Hepatocyte (in vitro differentiated cells): Measurements from ENCODE around the gene GMCL1. TPM values are rescaled to one million over a fixed set of nuclear protein-coding genes. Genes with fewer than 3 reads are reported as not detected.

Experiments
- DNase-seq: peaks from one replicate; pipeline ENCODE4 v3.0.0-alpha.2; 2016; ENCODE audit warnings: low spot score
- H2AFZ ChIP-seq: fragments of 200-600 bp; sonication (generic); 2 replicates; pipeline ENCODE4 v1.6.0; 2016; ENCODE audit warnings: antibody characterized with exemption, mild to moderate bottlenecking
- H3K27ac ChIP-seq: fragments of 200-600 bp; sonication (generic); 2 replicates; pipeline ENCODE4 v1.5.1; 2016; ENCODE audit warnings: mild to moderate bottlenecking
- H3K27me3 ChIP-seq: fragments of 200-600 bp; sonication (generic); 2 replicates; pipeline ENCODE4 v1.6.1; 2016
- H3K36me3 ChIP-seq: fragments of 200-600 bp; sonication (generic); replicated peaks from 2 replicates; pipeline ENCODE4 v1.5.1; 2016; ENCODE audit warnings: low read depth; ENCODE audit not compliant: insufficient read depth
- H3K4me1 ChIP-seq: fragments of 200-600 bp; sonication (generic); 2 replicates; pipeline ENCODE4 v1.5.1; 2016; ENCODE audit warnings: mild to moderate bottlenecking, moderate library complexity; ENCODE audit not compliant: insufficient read depth
- H3K4me2 ChIP-seq: fragments of 200-600 bp; sonication (generic); 2 replicates; pipeline ENCODE4 v1.6.0; 2016
- H3K4me3 ChIP-seq: fragments of 200-600 bp; sonication (generic); 2 replicates; pipeline ENCODE4 v1.5.1; 2016; ENCODE audit warnings: mild to moderate bottlenecking
- H3K79me2 ChIP-seq: fragments of 200-600 bp; sonication (generic); 2 replicates; pipeline ENCODE4 v1.6.0; 2017; ENCODE audit warnings: mild to moderate bottlenecking
- H3K9me2 ChIP-seq: fragments of 200-600 bp; sonication (generic); replicated peaks from 2 replicates; pipeline ENCODE4 v1.6.0; 2017; ENCODE audit warnings: mild to moderate bottlenecking; ENCODE audit not compliant: insufficient read depth
- H3K9me3 ChIP-seq: fragments of 200-600 bp; sonication (generic); 2 replicates; pipeline ENCODE4 v1.5.1; 2016; ENCODE audit warnings: low read depth, mild to moderate bottlenecking
- H4K20me1 ChIP-seq: fragments of 200-600 bp; sonication (generic); 2 replicates; pipeline ENCODE4 v1.6.0; 2016; ENCODE audit warnings: mild to moderate bottlenecking; ENCODE audit not compliant: insufficient read depth, poor library complexity, severe bottlenecking
- CTCF ChIP-seq: fragments of 200-600 bp; sonication (generic); IDR thresholded peaks from 2 replicates; pipeline ENCODE4 v1.5.1; 2016; ENCODE audit warnings: antibody characterized with exemption, mild to moderate bottlenecking; ENCODE audit not compliant: poor library complexity
- EZH2 ChIP-seq: fragments of 200-600 bp; sonication (generic); IDR thresholded peaks from 2 replicates; pipeline ENCODE4 v1.6.1; 2016; ENCODE audit warnings: antibody characterized with exemption, mild to moderate bottlenecking, borderline replicate concordance
- EZH2phosphoT487 ChIP-seq: fragments of 200-600 bp; sonication (generic); IDR thresholded peaks from one replicate; pipeline ENCODE4 v1.6.1; 2018; ENCODE audit warnings: antibody characterized with exemption, mild to moderate bottlenecking, low read depth, moderate library complexity; ENCODE audit not compliant: unreplicated experiment, severe bottlenecking
- WGBS: methylation state at CpG from one replicate; pipeline ENCODE4 v1.1.6; 2016; ENCODE audit warnings: low lambda C conversion rate; ENCODE audit errors: missing lambda C conversion rate; 5-methylcytosine and 5-hydroxymethylcytosine counted together
- polyA plus RNA-seq: library from polyadenylated mRNA; unstranded; fragments of >200 nt; fragmentation: Nextera tagmentation; extraction: Ambion mirVana; gene quantifications from 2 replicates; pipeline ENCODE4 v1.2.1, GENCODE V29; 2016
- total RNA-seq: library from RNA; depleted of rRNA; stranded (reverse); fragments of >200 nt; gene quantifications from 2 replicates; pipeline ENCODE4 v1.2.3, GENCODE V29; 2014

GMCL1 gene
- total and polyA plus RNA-seq, 2 experiments from 2014 or later: 18.1 to 18.8 TPM

GRCh38 chr2:69816923-69817542 lies 12.4 kb upstream of the GMCL1 start:
- WGBS: 29% methylated on average over 3 of the region's 3 CpGs
- Histone ChIP-seq H3K27ac (peak overlapping the region; percentile 33), H3K4me2 (no peak overlapping the region), H2AFZ (no peak overlapping the region), H3K4me3 (no peak overlapping the region), H3K4me1 (peaks cover 5% of the 10 kb centered on the region), H3K9me2 (no peaks in the 10 kb centered on the region), H3K27me3 (no peaks in the 10 kb centered on the region), H3K9me3 (no peaks in the 10 kb centered on the region), H4K20me1 (no peaks in the 10 kb centered on the region), H3K79me2 (no peaks in the 10 kb centered on the region), H3K36me3 (no peaks in the 10 kb centered on the region)
- DNase-seq: peak; percentile 92
- TF ChIP-seq EZH2 (no peak), EZH2phosphoT487 (no peak), CTCF (peak; percentile 96)

- H3K4me3 ChIP-seq: no peak overlapping the region
- TF ChIP-seq EZH2: no peak
- no peak overlapping the region for H2AFZ ChIP-seq
- no peaks in the 10 kb centered on the region for H4K20me1 ChIP-seq
- no peak overlapping the region for H3K27ac ChIP-seq
- H3K27me3 ChIP-seq: no peaks in the 10 kb centered on the region
- H3K36me3 ChIP-seq: no peaks in the 10 kb centered on the region
- 91% methylated on average over 4 of the region's 4 CpGs for WGBS
- H3K4me1 ChIP-seq: peaks cover 5% of the 10 kb centered on the region
- no peak overlapping the region for H3K4me2 ChIP-seq
- H3K9me3 ChIP-seq: no peaks in the 10 kb centered on the region
- H3K79me2 ChIP-seq: no peaks in the 10 kb centered on the region
- DNase-seq: no peak
- H3K9me2 ChIP-seq: no peaks in the 10 kb centered on the region
These were observed 11.5 kb upstream of the GMCL1 start for GRCh38 chr2:69817729-69818501.

- DNase-seq: no peak
- peaks cover 33% of the 10 kb centered on the region for H3K79me2 ChIP-seq
- peak overlapping the region; percentile 73 for H2AFZ ChIP-seq
- no peaks in the 10 kb centered on the region for H3K9me2 ChIP-seq
- H3K27ac ChIP-seq: peak overlapping the region; percentile 98
- 84% methylated on average over 9 of the region's 9 CpGs for WGBS
- H4K20me1 ChIP-seq: no peaks in the 10 kb centered on the region
- TF ChIP-seq EZH2 (no peak), CTCF (no peak), EZH2phosphoT487 (no peak)
- H3K27me3 ChIP-seq: no peaks in the 10 kb centered on the region
- no peak overlapping the region for H3K4me3 ChIP-seq
- no peaks in the 10 kb centered on the region for H3K9me3 ChIP-seq
- H3K4me1 ChIP-seq: peaks cover 15% of the 10 kb centered on the region
- peak overlapping the region; percentile 77 for H3K4me2 ChIP-seq
- H3K36me3 ChIP-seq: no peaks in the 10 kb centered on the region
These were observed 1.5 kb upstream of the GMCL1 start for GRCh38 chr2:69827796-69828540.

- Histone ChIP-seq H2AFZ (peak overlapping the region; percentile 73), H3K4me2 (peak overlapping the region; percentile 77), H3K79me2 (peaks cover 42% of the 10 kb centered on the region), H4K20me1 (no peaks in the 10 kb centered on the region), H3K9me2 (no peaks in the 10 kb centered on the region), H3K9me3 (no peaks in the 10 kb centered on the region), H3K27ac (peak overlapping the region; percentile 98), H3K4me1 (peaks cover 15% of the 10 kb centered on the region), H3K36me3 (no peaks in the 10 kb centered on the region), H3K27me3 (no peaks in the 10 kb centered on the region), H3K4me3 (peak overlapping the region; percentile 66)
- DNase-seq: no peak
- WGBS: 4% methylated on average over 7 of the region's 7 CpGs
- TF ChIP-seq EZH2phosphoT487 (no peak), EZH2 (no peak), CTCF (no peak)
These were observed 563 bp upstream of the GMCL1 start for GRCh38 chr2:69828938-69829255.
